WI38 (cell line): ENCODE measurements around the gene CLIC5.

Experiments used
- H3K4me3 ChIP-seq: 2 replicates; pipeline ENCODE4 v1.5.1; 2011; ENCODE audit warnings: low read depth, mild to moderate bottlenecking, control low read depth, low read length
- CTCF ChIP-seq: IDR thresholded peaks from 2 replicates; pipeline ENCODE4 v1.5.1; 2012; ENCODE audit warnings: low read depth, mild to moderate bottlenecking, control low read depth, low read length

The CLIC5 gene

GRCh38 chr6:46015119-46015968 lies at the start of gene CLIC5:
TSS of gene CLIC5 (minus strand) at chr6:46015860. CDS start at chr6:46015542, 318 bp downstream.
- H3K4me3 ChIP-seq: no peak within 1 kb of the TSS
- no peak for TF ChIP-seq CTCF

- TF ChIP-seq CTCF: no peak
- no peak overlapping the region for H3K4me3 ChIP-seq
Measured at GRCh38 chr6:46062991-46063390, 47.3 kb upstream of the CLIC5 start.

- no peak overlapping the region for H3K4me3 ChIP-seq
- TF ChIP-seq CTCF: no peak
Measured at GRCh38 chr6:46062312-46062711, 46.7 kb upstream of the CLIC5 start.

GRCh38 chr6:46061497-46061896 lies 45.8 kb upstream of the CLIC5 start:
- no peak for TF ChIP-seq CTCF
- no peak overlapping the region for H3K4me3 ChIP-seq

- no peak for TF ChIP-seq CTCF
- no peak overlapping the region for H3K4me3 ChIP-seq
Measured at GRCh38 chr6:46059608-46060007, 43.9 kb upstream of the CLIC5 start.

GRCh38 chr6:46058951-46059350 lies 43.3 kb upstream of the CLIC5 start:
- H3K4me3 ChIP-seq: no peak overlapping the region
- TF ChIP-seq CTCF: no peak

- TF ChIP-seq CTCF: no peak
- no peak overlapping the region for H3K4me3 ChIP-seq
Measured at GRCh38 chr6:46057792-46058191, 42.1 kb upstream of the CLIC5 start.
